Stomach (tissue), 4 donors: Measurements from ENCODE around the gene SLC7A4.

Source experiments
- CTCF ChIP-seq, 7 experiments: fragments of 450-650 bp in 4 of 7; fragments of 200-600 bp in 3 of 7; sonication (generic) in 3 of 7; IDR thresholded peaks; one replicate each; pipeline ENCODE4 v1.5.1; 2016 to 2019; ENCODE audit warnings: antibody characterized with exemption in 7 of 7, control low read depth in 2 of 7, mild to moderate bottlenecking in 1 of 7
- EP300 ChIP-seq: sonication (generic); formaldehyde crosslinking; IDR thresholded peaks from one replicate; pipeline ENCODE4 v1.6.1; 2017; ENCODE audit warnings: antibody characterized with exemption
- POLR2A ChIP-seq, 4 donors: fragments of 450-650 bp; IDR thresholded peaks; one replicate each; pipeline ENCODE4 v1.6.1; 2016; ENCODE audit warnings: antibody characterized with exemption in 4 of 4, control low read depth in 2 of 4, mild to moderate bottlenecking in 1 of 4, moderate library complexity in 1 of 4
- POLR2AphosphoS5 ChIP-seq, 3 donors: sonication (generic); formaldehyde crosslinking; IDR thresholded peaks; one replicate each; pipeline ENCODE4 v1.6.1; 2016; ENCODE audit warnings: antibody characterized with exemption in 3 of 3

GRCh38 chr22:20991252-20992055, 40.9 kb downstream of the SLC7A4 start:
- TF ChIP-seq CTCF (IDR thresholded peaks at IDR 0.05): no peak
- no peak for TF ChIP-seq POLR2A (IDR thresholded peaks at IDR 0.05)
- TF ChIP-seq EP300: no peak
- no peak for TF ChIP-seq POLR2AphosphoS5 (IDR thresholded peaks at IDR 0.05)
